Hematopoietic multipotent progenitor cell treated with erythropoietin and hydrocortisone succinate and interleukin-3 and kit ligand, for 4 days (in vitro differentiated cells): Measurements from ENCODE around the gene DENND5B.
"Not testable (repeated sequence)": the region's sequence is repeated elsewhere in the genome, so short reads cannot be mapped to it uniquely, and the experiment has no call there.

Experiments used
- DNase-seq: peaks from one replicate; pipeline ENCODE4 v3.0.0-alpha.2; 2015

DENND5B gene

DNA sequence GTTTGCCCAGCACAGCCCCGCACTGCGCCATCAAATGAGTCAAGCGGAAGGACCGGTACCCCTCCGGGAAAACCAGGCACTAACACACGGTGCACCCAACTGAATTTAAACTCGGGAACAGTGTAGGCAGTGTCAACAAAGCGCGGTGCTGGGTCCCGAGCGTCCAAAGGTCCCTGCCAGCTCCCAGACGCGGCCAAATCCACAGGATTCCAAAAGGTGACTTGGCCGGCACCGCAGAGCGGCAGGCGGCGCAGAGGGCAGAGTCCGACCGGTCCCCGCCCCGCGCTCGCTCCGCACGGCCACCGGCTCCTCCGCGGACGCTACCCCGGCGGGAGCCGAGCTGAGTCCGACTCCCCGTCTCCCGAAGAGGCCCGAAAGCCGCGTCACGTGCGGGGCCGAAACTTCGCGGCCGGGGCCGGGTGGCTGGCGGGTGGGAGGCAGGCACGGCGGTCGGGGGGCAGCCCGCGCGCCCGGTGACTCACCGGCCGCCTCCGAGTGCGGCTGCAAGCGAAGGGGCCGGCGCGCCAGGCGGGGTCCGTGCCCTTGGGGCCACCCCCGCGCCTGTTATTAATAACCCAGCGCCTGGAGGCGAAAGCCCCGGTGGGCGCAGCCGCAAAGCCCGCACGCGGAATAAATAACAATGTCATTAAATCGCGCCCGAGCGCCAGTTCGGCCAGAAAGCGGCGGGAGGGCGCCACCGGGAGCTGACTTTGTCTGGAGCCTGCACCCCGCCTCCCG lies 863 bp downstream of the DENND5B start:
- DNase-seq: peak; percentile 76

DNA sequence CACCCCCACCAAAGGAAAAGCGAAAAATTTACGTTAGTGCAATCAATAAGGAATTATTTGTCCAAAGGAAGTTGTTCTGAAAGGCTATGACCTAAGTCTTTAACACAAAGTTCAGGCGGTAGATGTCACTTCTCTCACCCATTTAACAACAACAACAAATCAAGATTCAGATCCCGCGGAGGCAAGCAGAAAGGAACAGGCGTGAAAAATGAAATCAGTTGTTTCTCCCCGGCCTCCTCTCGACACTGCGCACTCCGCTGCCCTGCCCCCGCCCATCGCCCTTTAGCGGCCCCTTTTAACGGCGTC lies 1.4 kb downstream of the DENND5B start:
- DNase-seq: peak; percentile 87

DNA sequence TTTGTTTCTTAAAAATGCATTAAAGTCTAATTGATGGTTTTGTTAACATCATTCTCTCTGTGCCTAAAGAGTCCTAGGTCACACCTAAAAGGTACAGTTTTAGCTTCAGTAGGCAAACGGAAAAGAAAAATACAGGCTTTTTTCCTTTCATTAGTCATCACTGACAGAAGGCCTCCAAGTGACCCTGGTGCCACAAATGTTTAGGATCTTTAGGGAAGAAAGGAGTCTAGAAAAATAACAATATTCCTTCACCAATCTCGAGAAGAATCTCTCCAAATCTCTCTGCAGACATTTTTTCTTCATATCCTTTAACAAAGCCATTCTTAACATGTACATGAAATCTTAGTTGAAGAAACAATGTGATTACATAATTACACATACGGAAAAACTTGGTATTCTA lies 2.0 kb downstream of the DENND5B start:
- no peak for DNase-seq

DNA sequence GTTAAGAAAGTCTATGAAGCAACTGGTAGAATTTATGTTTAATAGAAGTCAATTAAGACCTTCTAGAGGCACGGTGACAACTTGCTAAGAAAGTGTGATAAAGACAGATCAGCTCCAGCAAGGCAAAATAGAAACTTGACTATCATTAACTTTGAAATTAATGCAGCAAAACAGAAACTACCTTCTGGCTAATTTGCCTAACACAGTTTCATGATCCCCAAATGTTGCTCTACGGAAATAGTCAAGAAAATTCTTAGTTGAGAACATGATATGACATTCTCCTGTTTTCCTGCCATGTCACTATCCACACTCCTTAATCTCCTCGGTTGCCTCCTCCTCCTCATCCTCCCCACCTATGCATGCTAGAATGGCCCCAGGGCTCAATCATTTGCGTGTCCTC lies 4.2 kb downstream of the DENND5B start:
- no peak for DNase-seq

- DNase-seq: no peak
Measured at GRCh38 chr12:31585895-31586294, 5.0 kb downstream of the DENND5B start.

GRCh38 chr12:31585271-31585670 lies 5.7 kb downstream of the DENND5B start:
- no peak for DNase-seq

- no peak for DNase-seq
Measured at GRCh38 chr12:31584782-31585181, 6.2 kb downstream of the DENND5B start.

DNA sequence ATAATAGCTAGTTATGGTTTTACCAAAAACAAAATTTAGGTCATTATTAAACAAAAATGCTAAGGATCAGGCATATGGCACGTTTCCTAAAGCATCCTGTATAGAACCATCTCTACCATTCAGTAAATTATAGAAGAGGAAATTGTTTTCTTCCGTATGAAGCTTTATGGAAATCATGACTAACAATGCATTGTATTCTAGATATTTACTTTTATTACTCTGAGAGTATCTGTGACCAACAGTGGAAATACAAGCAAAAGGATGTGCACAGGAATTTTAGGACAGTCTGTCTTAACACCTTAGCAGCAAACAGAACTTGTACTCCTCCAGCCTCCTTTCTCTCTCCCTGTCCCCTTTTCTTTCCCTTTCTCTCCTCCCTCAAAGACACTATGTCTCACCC lies 7.1 kb downstream of the DENND5B start:
- DNase-seq: no peak

GRCh38 chr12:31582155-31582554 lies 8.8 kb downstream of the DENND5B start:
- DNase-seq: no peak

GRCh38 chr12:31578632-31579031 lies 12.3 kb downstream of the DENND5B start:
- no peak for DNase-seq

DNA sequence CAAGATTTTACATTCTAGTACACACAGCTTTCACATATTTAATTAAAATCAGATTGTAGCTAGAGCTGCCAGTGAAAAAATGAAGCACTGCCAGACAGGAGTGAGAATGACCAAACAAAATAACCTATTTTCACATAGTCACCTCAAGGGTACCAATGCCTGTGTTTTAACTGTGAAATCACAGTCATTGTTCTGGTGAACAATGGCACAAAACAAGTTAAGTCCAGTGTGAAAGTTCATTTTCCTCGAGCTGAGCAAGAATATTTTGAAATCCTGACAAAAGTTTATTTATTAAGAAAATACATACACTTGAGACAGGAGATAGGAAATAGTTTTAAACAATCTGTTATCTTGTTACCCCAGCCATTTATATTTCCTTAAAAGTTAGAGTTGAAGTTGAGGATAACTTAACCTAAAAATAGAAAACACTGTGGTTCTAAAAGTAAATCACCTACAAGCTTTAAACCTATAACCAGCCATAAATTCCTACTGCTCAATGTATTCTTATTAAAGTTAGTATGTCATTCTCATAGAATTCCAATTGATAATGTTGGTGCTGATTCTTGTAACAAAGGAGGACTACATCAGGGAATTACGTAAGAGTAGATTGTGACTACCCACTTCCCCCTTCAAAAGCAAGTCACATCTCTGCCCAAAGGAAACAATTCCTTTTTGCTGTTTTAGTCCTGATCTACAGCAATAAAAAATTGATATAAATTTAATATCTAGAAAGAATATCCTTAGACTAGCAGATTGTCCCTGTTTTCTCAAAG lies 15.9 kb downstream of the DENND5B start:
- peak; percentile 52 for DNase-seq

DNA sequence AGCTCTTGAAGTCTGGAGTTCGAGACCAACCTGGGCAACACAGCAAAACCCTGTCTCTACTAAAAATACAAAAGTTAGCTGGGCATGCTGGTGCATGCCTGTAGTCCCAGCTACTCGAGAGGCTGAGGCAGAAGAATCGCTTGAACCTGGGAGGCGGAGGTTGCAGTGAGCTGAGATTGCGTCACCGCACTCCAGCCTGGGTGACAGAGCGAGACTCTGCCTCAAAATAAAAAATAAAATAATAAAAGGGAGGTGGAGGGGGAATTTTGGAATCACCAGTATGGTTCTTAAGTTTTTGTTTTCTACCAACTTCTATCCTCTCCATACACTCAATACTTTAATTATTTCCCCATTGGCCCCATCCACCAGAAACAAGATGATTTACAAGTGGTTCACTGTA lies 16.6 kb downstream of the DENND5B start:
- not testable (repeated sequence) for DNase-seq

DNA sequence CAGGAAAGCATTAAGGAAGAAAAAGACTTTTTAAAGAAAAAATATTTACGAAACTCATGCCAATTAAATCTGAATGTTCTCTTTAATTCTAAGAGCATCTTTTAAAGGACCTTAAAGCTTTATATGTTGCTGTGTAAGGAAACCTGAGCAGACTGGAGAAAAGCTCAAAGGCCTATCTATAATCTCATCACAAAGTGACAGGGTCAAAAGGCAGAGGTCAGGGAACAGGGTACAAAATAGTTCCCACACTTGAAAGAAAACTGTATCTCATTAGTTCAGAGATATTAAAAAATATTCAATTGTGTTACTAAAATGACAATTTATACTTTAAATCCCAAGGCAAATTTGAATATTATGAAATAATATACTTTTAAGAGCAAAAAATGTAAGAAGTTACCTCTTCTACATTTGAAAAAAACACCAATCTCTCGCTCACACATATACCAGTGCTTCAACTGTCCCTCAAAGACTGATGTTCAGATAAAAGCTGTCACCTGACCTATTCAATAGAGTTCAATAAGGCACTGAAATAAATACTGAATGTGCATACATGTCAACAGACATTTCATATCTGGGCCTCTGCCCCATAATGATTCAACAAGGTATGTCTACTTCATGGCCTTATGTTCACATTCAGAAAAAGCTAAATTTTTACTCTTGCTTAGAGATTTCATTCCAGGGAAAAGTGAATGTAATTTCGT lies 17.9 kb downstream of the DENND5B start:
- no peak for DNase-seq

GRCh38 chr12:31570880-31571279 lies 20.1 kb downstream of the DENND5B start:
- DNase-seq: no peak

- not testable (repeated sequence) for DNase-seq
Measured at GRCh38 chr12:31569517-31569916, 21.4 kb downstream of the DENND5B start.

DNA sequence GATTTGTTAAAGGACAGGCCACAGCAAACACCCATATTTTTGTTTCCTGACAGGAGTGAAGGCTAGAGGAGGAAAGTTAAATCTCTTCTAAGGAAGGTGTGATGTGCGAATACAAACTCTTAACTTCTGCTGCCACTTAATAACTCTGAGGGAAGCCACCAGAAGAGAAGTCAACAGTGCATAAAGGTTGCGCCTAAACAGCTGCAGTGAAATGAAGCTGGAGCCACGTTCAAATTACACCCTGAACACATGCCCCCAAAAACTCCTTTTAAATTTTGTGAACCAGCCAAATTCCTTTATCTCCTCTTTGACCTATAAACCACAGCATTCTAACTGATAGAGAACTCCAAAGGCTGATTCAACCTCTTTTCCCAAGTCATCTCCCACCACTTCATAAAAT lies 22.4 kb downstream of the DENND5B start:
- DNase-seq: no peak

DNA sequence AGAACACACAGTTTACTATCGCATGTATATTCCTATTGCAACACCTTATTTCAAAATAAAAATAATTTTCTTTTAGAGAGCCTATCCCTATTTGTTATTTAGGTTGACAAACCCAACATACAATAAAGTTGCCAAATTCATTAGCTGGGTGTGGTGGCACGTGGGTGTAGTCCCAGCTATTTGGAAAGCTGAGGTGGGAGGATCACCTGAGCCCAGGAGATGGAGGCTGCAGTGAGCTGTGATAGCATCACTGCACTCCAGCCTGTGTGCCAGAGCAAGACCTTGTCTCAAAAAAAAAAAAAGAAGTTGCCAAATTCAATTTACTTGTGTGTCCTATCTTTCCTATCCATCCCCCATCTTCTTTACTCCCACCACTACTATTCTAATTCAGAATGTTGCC lies 23.9 kb downstream of the DENND5B start:
- DNase-seq: no peak

- no peak for DNase-seq
Measured at GRCh38 chr12:31566547-31566946, 24.4 kb downstream of the DENND5B start.

- DNase-seq: no peak
Measured at GRCh38 chr12:31562594-31563328, 28.2 kb downstream of the DENND5B start.

- no peak for DNase-seq
Measured at GRCh38 chr12:31560516-31560915, 30.4 kb downstream of the DENND5B start.

DNA sequence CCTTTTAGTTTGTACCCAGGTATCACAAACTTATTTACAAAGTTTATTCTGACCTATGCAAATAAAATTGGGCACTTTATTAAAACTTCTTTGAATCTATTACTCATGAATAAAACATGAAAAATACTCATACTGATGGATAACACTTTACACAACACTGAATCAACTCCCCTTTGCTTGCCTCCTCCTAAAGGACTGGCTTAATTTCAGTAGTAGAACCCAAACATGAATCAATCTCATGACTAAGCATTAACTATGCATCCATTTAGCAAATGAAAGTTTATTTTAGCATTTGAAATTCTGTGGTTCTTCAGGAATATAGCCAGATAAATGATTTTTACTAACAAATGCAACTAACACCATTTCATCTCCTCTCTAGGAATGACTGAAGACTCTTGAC lies 32.4 kb downstream of the DENND5B start:
- no peak for DNase-seq

DNA sequence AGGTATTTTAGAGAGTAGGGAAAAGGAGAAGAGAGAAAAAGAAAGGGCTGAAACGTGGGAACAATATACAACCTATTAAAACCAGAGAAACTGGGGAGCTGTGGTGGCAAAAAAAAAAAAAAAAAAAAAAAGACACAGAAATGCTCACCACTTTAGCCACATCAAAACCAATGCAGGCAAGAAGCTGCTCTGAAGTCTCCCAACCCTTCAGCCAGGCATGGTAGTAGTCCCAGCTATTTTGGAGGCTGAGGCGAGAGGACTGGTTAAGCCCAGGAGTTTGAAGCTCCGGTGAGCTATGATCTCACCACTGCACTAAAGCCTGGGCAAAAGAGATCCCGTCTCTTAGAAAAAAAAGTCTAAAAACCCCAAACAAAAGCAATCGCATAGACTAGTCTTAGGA lies 33.2 kb downstream of the DENND5B start:
- no peak for DNase-seq

- DNase-seq: not testable (repeated sequence)
Measured at GRCh38 chr12:31555466-31555865, 35.5 kb downstream of the DENND5B start.
